ENCODE data around the gene MNX1.

DNA sequence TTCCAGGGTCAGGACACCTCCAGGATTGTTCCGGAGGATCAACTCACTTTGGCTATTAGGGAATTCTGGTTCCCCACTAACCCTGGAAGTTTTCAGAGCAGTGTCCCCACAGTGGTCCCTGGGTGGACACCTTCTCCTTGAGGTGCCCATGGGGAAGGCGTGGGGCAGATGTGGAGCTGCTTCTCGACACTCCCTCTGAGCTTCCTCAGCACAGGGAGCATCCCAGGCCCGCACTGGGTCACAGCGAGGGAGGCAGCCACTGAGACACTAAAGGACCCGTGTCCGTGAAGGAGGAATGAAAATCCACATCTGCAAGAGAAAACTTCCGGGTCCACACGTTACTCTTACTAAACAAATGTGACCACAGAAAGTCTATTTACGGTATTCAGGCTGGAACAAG is 48.2 kb upstream of the MNX1 start:
- TF ChIP-seq, protein P1, sequence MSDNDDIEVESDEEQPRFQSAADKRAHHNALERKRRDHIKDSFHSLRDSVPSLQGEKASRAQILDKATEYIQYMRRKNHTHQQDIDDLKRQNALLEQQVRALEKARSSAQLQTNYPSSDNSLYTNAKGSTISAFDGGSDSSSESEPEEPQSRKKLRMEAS (IDR thresholded peaks at IDR 0.05; ENCODE audit: low read depth, low read length), result no peak
- TF ChIP-seq ZSCAN29 (IDR thresholded peaks at IDR 0.05), result no peak
- TF ChIP-seq, protein P2, sequence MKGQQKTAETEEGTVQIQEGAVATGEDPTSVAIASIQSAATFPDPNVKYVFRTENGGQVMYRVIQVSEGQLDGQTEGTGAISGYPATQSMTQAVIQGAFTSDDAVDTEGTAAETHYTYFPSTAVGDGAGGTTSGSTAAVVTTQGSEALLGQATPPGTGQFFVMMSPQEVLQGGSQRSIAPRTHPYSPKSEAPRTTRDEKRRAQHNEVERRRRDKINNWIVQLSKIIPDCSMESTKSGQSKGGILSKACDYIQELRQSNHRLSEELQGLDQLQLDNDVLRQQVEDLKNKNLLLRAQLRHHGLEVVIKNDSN (IDR thresholded peaks at IDR 0.05; ENCODE audit: borderline replicate concordance, extremely low read length, insufficient read depth, low read depth, low read length), result no peak
- TF ChIP-seq ZBED1 (IDR thresholded peaks at IDR 0.05; ENCODE audit: borderline replicate concordance), result no peak
- no peak for TF ChIP-seq POU2F2 (IDR thresholded peaks at IDR 0.05; ENCODE audit: borderline replicate concordance, low read depth, low read length)
- TF ChIP-seq, protein P3, sequence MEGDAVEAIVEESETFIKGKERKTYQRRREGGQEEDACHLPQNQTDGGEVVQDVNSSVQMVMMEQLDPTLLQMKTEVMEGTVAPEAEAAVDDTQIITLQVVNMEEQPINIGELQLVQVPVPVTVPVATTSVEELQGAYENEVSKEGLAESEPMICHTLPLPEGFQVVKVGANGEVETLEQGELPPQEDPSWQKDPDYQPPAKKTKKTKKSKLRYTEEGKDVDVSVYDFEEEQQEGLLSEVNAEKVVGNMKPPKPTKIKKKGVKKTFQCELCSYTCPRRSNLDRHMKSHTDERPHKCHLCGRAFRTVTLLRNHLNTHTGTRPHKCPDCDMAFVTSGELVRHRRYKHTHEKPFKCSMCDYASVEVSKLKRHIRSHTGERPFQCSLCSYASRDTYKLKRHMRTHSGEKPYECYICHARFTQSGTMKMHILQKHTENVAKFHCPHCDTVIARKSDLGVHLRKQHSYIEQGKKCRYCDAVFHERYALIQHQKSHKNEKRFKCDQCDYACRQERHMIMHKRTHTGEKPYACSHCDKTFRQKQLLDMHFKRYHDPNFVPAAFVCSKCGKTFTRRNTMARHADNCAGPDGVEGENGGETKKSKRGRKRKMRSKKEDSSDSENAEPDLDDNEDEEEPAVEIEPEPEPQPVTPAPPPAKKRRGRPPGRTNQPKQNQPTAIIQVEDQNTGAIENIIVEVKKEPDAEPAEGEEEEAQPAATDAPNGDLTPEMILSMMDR (IDR thresholded peaks at IDR 0.05 in 2 of 3, conservative IDR thresholded peaks at IDR 0.05 in 1 of 3; ENCODE audit: control insufficient read depth in 2 of 3, extremely low read depth in 1 of 3, insufficient read depth in 1 of 3, low read depth in 3 of 3, low read length in 3 of 3), result no peak
- no peak for TF ChIP-seq TAF1 (IDR thresholded peaks at IDR 0.05; ENCODE audit: borderline replicate concordance, low read depth, low read length)
- no peak for TF ChIP-seq SPI1 (IDR thresholded peaks at IDR 0.05; ENCODE audit: borderline replicate concordance, insufficient read depth, low read depth, low read length)
- TF ChIP-seq, protein P4, sequence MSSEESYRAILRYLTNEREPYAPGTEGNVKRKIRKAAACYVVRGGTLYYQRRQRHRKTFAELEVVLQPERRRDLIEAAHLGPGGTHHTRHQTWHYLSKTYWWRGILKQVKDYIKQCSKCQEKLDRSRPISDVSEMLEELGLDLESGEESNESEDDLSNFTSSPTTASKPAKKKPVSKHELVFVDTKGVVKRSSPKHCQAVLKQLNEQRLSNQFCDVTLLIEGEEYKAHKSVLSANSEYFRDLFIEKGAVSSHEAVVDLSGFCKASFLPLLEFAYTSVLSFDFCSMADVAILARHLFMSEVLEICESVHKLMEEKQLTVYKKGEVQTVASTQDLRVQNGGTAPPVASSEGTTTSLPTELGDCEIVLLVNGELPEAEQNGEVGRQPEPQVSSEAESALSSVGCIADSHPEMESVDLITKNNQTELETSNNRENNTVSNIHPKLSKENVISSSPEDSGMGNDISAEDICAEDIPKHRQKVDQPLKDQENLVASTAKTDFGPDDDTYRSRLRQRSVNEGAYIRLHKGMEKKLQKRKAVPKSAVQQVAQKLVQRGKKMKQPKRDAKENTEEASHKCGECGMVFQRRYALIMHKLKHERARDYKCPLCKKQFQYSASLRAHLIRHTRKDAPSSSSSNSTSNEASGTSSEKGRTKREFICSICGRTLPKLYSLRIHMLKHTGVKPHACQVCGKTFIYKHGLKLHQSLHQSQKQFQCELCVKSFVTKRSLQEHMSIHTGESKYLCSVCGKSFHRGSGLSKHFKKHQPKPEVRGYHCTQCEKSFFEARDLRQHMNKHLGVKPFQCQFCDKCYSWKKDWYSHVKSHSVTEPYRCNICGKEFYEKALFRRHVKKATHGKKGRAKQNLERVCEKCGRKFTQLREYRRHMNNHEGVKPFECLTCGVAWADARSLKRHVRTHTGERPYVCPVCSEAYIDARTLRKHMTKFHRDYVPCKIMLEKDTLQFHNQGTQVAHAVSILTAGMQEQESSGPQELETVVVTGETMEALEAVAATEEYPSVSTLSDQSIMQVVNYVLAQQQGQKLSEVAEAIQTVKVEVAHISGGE (CRISPR knock-in tag; IDR thresholded peaks at IDR 0.05), result no peak
